GM21825 (cell line): ENCODE results near the gene BLVRA.

Source experiments
- ATAC-seq: cut with Tn5 transposase; IDR thresholded peaks from one replicate; pipeline ENCODE4 v1.9.1; 2021; ENCODE audit warnings: mild to moderate bottlenecking, moderate library complexity; ENCODE audit not compliant: unreplicated experiment

BLVRA gene

DNA sequence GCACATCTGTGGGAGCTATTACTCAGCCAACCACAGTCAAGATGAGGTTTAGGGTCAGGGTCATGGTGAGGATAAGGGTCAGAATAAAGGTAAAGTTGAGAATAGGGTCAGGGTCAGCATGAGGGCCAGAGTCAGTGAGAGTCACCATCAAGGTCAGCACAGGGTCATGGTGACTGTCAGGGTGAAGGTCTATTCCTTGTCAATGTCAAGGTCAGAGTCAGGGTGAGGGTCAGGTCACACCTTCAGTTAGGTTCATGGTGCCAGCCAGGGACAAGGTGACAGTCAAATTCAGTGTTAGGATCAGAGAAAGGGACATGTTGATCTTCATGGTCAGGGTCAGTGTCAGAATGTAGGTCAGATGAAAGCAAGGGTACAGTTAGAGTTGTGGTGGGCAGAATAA, 96.7 kb downstream of the BLVRA start:
- no peak for ATAC-seq

DNA sequence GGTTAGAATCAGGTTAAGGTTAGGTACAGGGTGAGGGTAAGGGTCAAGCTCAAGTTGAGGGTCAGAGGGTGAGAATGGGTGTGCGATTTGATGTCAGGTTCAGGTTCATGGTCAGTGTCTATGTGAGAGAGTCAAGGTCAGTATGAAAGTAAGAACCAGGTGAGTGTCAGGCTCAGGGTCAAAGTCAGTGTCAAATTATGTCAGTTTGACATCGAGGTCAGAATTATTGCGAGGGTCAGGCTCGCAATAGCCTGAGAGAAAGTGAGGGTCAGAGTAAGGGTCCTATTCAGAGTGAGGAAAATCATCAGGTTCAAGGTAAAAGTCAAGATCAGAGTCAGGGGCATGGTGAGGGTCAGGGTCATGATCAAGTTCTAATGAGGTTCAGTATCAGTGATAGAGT, 97.8 kb downstream of the BLVRA start:
- no peak for ATAC-seq
